GM21825 (cell line): ENCODE results near the gene FBN2.

Source experiments
- ATAC-seq: cut with Tn5 transposase; IDR thresholded peaks from one replicate; pipeline ENCODE4 v1.9.1; 2021; ENCODE audit warnings: mild to moderate bottlenecking, moderate library complexity; ENCODE audit not compliant: unreplicated experiment

The FBN2 gene

GRCh38 chr5:128538000-128538249 lies at the start of gene FBN2:
Gene FBN2 (minus strand): TSS chr5:128538245. CDS start chr5:128537603, 642 bp downstream.
- ATAC-seq: no peak

- no peak for ATAC-seq
Measured at GRCh38 chr5:128587275-128587674, 49.2 kb upstream of the FBN2 start.

GRCh38 chr5:128586848-128587247 lies 48.8 kb upstream of the FBN2 start:
- ATAC-seq: no peak

GRCh38 chr5:128579639-128580038 lies 41.6 kb upstream of the FBN2 start:
- no peak for ATAC-seq

- no peak for ATAC-seq
Measured at GRCh38 chr5:128579093-128579492, 41.0 kb upstream of the FBN2 start.

- ATAC-seq: no peak
Measured at GRCh38 chr5:128574041-128574440, 36.0 kb upstream of the FBN2 start.

- ATAC-seq: no peak
Measured at GRCh38 chr5:128572930-128573319, 34.9 kb upstream of the FBN2 start.

GRCh38 chr5:128572051-128572929 lies 34.2 kb upstream of the FBN2 start:
- ATAC-seq: no peak

GRCh38 chr5:128566178-128566577 lies 28.1 kb upstream of the FBN2 start:
- no peak for ATAC-seq

GRCh38 chr5:128559300-128560297 lies 21.6 kb upstream of the FBN2 start:
- no peak for ATAC-seq

GRCh38 chr5:128553747-128554146 lies 15.7 kb upstream of the FBN2 start:
- ATAC-seq: no peak

- ATAC-seq: no peak
Measured at GRCh38 chr5:128551476-128551875, 13.4 kb upstream of the FBN2 start.

- ATAC-seq: no peak
Measured at GRCh38 chr5:128549496-128549895, 11.5 kb upstream of the FBN2 start.

GRCh38 chr5:128546658-128547281 lies 8.7 kb upstream of the FBN2 start:
- ATAC-seq: no peak

GRCh38 chr5:128541385-128541784 lies 3.3 kb upstream of the FBN2 start:
- ATAC-seq: no peak

- ATAC-seq: no peak
Measured at GRCh38 chr5:128539038-128539429, 989 bp upstream of the FBN2 start.

- no peak for ATAC-seq
Measured at GRCh38 chr5:128538250-128539037, 399 bp upstream of the FBN2 start.

- no peak for ATAC-seq
Measured at GRCh38 chr5:128537221-128537999, 635 bp downstream of the FBN2 start.

GRCh38 chr5:128536254-128537220 lies 1.5 kb downstream of the FBN2 start:
- no peak for ATAC-seq
